IPS-15b (cell line): ENCODE data around the gene HCFC1R1.

ENCODE experiments used
- H3K27me3 ChIP-seq: one replicate; pipeline ENCODE4 v1.6.1; 2013; ENCODE audit warnings: low read length; ENCODE audit not compliant: control insufficient read depth, insufficient read depth
- H3K36me3 ChIP-seq: one replicate; pipeline ENCODE4 v1.6.1; 2013; ENCODE audit warnings: low read length; ENCODE audit not compliant: control insufficient read depth, insufficient read depth
- H3K4me1 ChIP-seq: one replicate; pipeline ENCODE4 v1.6.1; 2013; ENCODE audit warnings: mild to moderate bottlenecking, low read length; ENCODE audit not compliant: control insufficient read depth, insufficient read depth
- H3K4me3 ChIP-seq: one replicate; pipeline ENCODE4 v1.5.1; 2013; ENCODE audit warnings: low read depth, low read length
- H3K9ac ChIP-seq: one replicate; pipeline ENCODE4 v1.6.1; 2013; ENCODE audit warnings: low read depth, mild to moderate bottlenecking, low read length
- H3K9me3 ChIP-seq: one replicate; pipeline ENCODE4 v1.6.1; 2013; ENCODE audit warnings: mild to moderate bottlenecking, low read length; ENCODE audit not compliant: control insufficient read depth, insufficient read depth

HCFC1R1 gene

DNA sequence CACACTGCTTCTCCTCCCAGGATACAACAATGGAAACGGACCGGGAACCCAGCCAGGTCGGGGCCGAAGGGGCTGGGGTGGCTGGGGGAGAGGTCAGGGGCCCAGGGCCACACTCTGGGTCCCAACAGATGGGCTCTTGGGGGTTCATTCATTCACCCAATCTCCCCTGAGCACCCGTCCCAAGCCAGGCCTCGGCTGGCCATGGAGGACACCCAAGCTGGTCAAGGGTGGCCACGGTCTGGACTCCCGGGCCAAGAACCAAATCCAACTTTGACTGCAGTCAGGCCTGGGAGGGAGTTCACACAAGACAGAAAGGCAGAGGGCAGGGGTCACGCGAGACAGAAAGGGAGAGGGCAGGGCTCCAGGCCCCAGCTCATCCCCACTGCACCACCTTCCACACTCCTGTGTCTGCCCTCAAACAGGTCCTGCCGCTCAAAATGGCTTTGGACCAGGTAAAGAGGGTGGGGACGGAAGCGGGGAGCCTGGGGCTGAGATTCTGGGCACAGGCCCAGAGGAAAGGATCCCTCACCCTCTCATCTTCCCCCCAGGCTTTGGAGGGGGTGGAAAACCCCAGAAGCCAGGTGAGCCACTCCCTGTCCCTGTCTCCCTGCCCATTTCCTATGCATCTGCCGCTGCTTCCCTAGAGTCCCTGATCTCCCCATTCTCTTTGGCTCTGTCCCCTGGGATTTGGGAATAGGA, 31.2 kb downstream of the HCFC1R1 start:
- H3K27me3 ChIP-seq = no peaks in the 10 kb centered on the region

DNA sequence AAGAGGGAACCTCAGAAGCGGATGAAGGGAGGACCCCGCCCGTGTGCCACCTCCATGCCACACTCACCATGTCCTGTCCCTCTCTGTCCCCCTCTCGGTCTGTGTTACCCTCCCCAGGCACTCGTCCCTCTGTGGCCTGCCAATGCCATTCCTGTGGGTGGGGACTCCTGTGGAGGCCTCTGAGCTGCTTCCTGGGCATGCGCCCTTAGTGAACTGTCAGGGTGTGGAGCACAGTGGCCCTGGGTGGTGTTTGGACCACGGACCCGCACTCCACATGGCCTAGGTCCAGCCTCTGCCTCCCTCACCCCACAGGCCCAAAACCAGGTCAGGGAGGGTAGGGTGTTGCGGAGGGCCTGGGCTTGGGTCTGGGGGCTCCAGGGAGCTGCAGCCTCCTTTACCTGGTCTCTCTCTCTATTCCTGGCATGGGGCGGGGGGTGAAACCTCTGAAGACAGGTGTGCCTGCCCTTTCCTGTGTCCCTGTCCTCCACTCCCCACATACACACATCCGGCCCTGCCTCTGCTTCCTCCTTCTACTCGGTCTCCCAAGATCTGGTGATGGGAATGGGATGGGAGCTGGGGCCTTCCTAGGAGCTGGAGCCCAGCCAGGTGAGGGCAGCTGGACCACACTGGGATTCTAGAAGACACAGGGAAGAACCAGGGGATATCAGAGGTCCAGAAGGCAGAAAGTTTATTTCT, 32.0 kb downstream of the HCFC1R1 start:
- Histone ChIP-seq H3K36me3 (no peaks in the 10 kb centered on the region), H3K9me3 (no peaks in the 10 kb centered on the region)

More for the DNA sequence above, 31.2 kb downstream of the HCFC1R1 start:
- Histone ChIP-seq H3K36me3 (no peaks in the 10 kb centered on the region), H3K9me3 (no peaks in the 10 kb centered on the region), H3K4me1 (peaks cover 7% of the 10 kb centered on the region), H3K9ac (no peak overlapping the region), H3K4me3 (no peak overlapping the region)

DNA sequence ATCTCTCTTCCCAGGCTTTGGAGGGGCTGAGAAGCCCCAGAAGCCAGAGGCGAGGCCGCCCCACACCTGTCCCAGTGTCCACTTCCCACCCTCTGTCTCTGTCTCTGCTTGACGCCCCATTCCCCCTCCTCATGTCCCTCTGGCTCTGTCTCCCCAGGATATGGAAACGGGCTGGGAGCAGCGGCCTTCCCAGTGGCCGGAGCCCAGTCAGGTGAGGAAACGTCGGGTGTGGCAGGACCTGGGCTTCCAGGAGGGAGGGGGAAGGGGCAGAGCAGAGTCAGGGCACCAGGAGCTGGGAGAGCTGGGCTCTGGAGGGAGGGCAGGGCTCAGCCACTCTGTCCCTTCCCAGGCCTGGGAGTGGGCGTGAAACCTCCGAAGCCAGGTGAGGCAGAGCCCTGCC, 32.9 kb downstream of the HCFC1R1 start:
- H3K27me3 ChIP-seq = no peaks in the 10 kb centered on the region
- H3K36me3 ChIP-seq = no peaks in the 10 kb centered on the region
- H3K9ac ChIP-seq = no peak overlapping the region
- H3K9me3 ChIP-seq = no peaks in the 10 kb centered on the region
- no peak overlapping the region for H3K4me3 ChIP-seq
- H3K4me1 ChIP-seq = peaks cover 7% of the 10 kb centered on the region

More for the DNA sequence above, 32.0 kb downstream of the HCFC1R1 start:
- H3K9ac ChIP-seq = no peak overlapping the region
- H3K27me3 ChIP-seq = no peaks in the 10 kb centered on the region
- H3K4me3 ChIP-seq = no peak overlapping the region
- peaks cover 7% of the 10 kb centered on the region for H3K4me1 ChIP-seq

DNA sequence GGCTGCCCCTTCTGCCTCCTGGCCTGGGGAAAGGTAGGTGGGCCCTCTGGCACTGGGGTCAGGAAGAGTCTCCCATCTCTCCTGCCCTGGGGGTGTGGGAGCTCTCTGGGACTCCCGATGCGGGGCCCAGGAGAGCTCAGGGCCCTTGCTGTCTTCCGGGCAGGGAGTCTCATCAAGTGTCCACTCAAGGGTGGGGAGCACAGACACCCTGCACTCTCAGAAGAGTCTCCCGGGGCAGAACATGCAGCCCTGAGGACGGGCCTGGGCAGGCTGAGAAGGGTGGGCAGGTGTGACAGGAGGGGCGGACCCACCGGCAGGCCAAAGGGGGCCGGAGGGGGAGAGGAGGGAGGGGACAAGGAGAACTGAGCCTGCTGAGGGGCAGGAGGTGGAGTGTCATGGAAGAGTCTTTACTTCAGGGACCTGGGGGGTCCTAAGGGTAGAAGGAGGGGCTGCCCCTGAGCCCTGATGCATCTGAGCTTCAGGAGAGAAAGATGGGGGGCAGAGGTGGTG, 35.1 kb downstream of the HCFC1R1 start:
- Histone ChIP-seq H3K9ac (no peak overlapping the region), H3K4me3 (no peak overlapping the region), H3K9me3 (no peaks in the 10 kb centered on the region), H3K27me3 (no peaks in the 10 kb centered on the region), H3K36me3 (no peaks in the 10 kb centered on the region), H3K4me1 (peaks cover 9% of the 10 kb centered on the region)

DNA sequence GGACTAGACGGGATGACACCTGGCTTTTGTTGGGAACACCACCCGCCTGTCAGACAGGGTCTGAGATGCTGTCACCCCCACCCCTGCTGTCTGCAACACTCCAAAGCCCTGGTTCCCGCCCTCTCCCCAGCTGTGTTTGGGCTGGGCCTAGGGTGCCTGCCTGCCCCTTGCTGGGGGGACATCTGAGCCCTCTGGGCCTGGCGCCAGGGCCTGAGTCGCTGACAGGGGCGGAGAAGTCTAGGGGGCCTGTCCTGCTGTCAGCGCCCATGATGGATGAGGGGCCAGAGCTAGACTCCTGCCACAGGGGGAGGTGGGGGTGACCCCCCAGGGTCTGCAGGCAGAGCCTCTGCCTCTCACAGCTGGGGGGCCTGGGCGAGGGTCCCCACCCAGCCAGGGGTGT, 35.9 kb downstream of the HCFC1R1 start:
- Histone ChIP-seq H3K9me3 (no peaks in the 10 kb centered on the region), H3K4me3 (no peak overlapping the region), H3K27me3 (no peaks in the 10 kb centered on the region), H3K9ac (no peak overlapping the region), H3K36me3 (no peaks in the 10 kb centered on the region), H3K4me1 (peaks cover 12% of the 10 kb centered on the region)

DNA sequence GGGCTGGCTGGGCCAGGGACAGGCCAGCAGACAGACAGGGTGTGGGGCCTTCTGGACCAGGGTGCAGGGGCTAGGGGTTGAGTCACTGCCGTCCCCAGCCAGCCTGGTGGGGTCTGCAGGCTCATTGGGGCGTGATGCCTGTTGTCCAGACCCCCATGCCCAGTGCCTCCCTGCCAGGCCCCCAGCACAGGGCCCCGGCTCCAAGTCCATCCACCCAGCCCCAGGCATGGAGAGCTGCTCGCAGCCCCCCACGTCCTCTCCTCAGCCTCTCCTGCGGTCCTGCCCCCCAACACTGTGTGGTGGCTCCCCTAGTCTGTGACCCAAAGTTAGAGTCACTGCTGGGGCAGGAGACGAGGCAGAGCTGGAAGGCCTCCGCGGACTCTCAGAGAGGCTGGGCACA, 36.5 kb downstream of the HCFC1R1 start:
- H3K27me3 ChIP-seq = no peaks in the 10 kb centered on the region
- H3K9me3 ChIP-seq = no peaks in the 10 kb centered on the region
- H3K4me1 ChIP-seq = peaks cover 16% of the 10 kb centered on the region
- no peak overlapping the region for H3K9ac ChIP-seq
- no peaks in the 10 kb centered on the region for H3K36me3 ChIP-seq
- H3K4me3 ChIP-seq = no peak overlapping the region

DNA sequence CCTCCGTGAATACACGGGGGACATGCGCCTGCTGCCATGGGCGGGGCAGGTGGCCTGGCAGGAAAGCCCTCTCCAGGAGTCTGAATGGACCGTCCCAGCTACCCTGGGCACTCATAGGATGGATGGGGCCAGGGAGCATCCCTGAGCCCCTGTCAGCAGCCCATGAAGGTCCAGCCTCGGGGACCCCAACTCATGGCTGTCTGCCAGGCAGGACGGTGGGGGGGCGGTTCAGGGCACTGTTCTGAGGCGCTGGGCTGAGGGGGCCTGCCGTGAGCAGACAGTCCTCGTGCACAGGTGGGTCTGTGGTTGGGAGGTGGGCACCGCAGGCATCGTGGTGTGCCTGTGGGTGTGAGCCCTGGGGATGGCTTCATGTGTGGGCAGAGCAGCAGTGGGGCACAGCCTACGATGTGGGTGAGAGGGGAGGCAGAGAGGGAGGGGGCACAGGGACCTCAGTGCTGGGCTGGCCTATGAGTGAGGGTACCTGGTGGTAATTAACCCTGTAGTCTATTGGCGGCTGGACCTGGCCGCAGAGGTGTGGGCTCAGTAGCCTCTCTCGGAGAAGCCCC, 37.0 kb downstream of the HCFC1R1 start:
- Histone ChIP-seq H3K27me3 (no peaks in the 10 kb centered on the region), H3K9me3 (no peaks in the 10 kb centered on the region), H3K36me3 (no peaks in the 10 kb centered on the region), H3K4me1 (peaks cover 19% of the 10 kb centered on the region), H3K4me3 (no peak overlapping the region), H3K9ac (no peak overlapping the region)

DNA sequence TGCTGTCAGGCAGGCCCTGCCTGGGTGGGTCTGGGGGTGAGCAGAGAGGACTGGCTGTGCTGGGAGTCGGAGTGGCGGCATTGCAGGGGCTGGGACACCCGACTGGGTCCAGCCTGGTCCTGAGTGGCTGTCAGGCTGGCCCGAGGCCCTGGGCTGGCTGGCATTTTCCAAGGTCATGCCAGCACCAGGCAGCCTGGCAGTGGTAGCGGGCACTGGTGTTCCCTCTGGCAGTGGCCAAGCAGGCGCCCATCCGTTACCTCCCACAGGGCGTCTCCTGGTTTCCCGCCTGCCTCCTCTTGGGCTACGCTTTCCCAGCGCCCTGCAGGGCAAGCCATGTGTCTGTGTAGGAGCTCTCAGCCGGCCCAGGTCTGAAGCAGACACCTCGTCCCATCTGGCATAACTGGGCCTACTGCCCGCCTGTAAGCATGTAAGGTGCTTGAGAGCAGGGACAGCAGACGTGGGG, 37.8 kb downstream of the HCFC1R1 start:
- Histone ChIP-seq H3K27me3 (no peaks in the 10 kb centered on the region), H3K36me3 (no peaks in the 10 kb centered on the region), H3K9me3 (no peaks in the 10 kb centered on the region), H3K9ac (no peak overlapping the region), H3K4me1 (peaks cover 21% of the 10 kb centered on the region), H3K4me3 (no peak overlapping the region)

DNA sequence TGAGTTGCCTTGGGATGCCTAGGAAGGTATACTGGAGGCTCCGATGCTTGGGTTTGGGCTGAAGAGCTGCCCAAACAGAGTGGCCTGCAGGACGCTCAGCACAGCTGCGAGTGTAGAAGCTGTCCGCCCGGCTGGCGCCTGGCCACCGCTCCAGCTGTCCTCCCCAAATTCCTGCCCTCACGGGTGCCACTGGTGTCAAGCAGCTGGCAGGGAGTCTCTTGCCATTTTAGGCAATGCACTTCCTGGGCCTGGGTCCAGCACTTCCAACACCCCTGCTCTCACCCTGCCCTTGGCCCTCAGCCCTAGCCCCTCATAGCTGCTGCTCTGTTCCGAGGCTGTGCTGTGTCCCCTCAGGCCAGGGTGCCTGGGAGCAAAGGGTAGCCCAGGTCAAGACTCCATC, 38.3 kb downstream of the HCFC1R1 start:
- Histone ChIP-seq H3K4me3 (no peak overlapping the region), H3K9ac (no peak overlapping the region), H3K36me3 (no peaks in the 10 kb centered on the region), H3K4me1 (peaks cover 17% of the 10 kb centered on the region), H3K9me3 (no peaks in the 10 kb centered on the region), H3K27me3 (no peaks in the 10 kb centered on the region)

DNA sequence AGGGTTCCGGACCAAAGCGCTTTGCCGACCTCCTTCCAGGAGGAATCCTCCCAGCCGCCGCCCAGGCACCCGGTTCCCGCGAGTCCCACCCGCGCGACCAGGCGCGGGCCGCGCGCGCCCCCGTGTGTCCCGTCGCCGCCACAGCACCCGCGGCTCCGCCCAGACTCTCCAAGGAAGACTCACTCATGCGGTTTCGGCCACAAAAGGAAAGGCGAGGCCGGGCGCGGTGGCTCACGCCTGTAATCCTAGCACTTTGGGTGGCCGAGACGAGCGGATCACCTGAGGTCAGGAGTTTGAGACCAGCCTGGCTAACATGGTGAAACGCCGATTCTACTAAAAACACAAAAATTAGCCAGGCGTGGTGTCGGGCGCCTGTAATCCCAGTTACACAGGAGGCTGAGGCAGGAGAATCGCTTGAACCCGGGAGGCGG, 40.0 kb downstream of the HCFC1R1 start:
- no peak overlapping the region for H3K4me3 ChIP-seq
- no peak overlapping the region for H3K9ac ChIP-seq
- peaks cover 14% of the 10 kb centered on the region for H3K4me1 ChIP-seq
- H3K27me3 ChIP-seq = no peaks in the 10 kb centered on the region
- H3K9me3 ChIP-seq = no peaks in the 10 kb centered on the region
- H3K36me3 ChIP-seq = peaks cover 4% of the 10 kb centered on the region

DNA sequence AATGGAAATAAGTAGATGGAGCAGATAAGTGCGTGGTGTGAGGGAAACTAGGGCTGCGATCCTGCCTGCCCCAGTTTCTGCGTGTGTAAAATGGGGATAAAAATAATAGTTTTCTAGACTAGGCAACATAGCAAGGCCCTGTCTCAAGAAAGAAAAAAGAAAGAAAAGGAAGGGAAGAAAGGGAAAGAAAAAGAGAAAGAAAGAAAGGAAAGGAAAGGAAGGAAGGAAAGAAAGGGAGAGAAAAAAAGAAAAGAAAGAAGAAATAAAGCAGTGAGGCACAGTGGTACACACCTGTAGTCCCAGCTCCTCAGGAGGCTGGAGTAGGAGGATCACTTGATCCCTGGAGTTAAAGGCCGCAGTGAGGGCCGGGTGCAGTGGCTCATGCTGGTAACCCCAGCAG, 41.3 kb downstream of the HCFC1R1 start:
- no peak overlapping the region for H3K4me3 ChIP-seq
- no peaks in the 10 kb centered on the region for H3K9me3 ChIP-seq
- H3K9ac ChIP-seq = no peak overlapping the region
- H3K4me1 ChIP-seq = peaks cover 14% of the 10 kb centered on the region
- no peaks in the 10 kb centered on the region for H3K27me3 ChIP-seq
- peaks cover 10% of the 10 kb centered on the region for H3K36me3 ChIP-seq

DNA sequence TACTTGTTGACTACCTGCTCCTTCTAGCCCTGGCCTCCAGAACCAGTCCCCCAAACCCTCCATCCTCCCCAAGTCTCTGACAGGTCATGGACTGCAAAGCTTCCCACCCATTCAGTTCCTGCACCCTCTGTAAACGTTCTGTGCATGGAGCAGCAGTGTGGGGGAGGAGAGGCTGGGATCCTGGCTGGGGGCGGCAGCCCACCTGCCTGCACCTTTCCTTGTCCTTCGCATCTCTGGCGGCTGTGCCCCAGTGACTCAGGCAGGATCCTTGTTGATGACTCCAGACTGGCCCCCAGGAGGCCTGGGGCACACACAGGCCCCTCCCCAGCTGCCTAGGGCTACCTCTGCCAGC, 41.9 kb downstream of the HCFC1R1 start:
- Histone ChIP-seq H3K9me3 (no peaks in the 10 kb centered on the region), H3K9ac (peak overlapping the region; percentile 18), H3K4me1 (peaks cover 14% of the 10 kb centered on the region), H3K4me3 (peak overlapping the region; percentile 84), H3K36me3 (peaks cover 15% of the 10 kb centered on the region), H3K27me3 (no peaks in the 10 kb centered on the region)
